ENCODE data around the gene PPM1H. TPM values are rescaled to one million over a fixed set of nuclear protein-coding genes. Genes with fewer than 3 reads are reported as not detected.

The PPM1H gene
- total RNA-seq, 1 experiment from 2014 or later, result 37.1 TPM

- TF ChIP-seq, protein P1, sequence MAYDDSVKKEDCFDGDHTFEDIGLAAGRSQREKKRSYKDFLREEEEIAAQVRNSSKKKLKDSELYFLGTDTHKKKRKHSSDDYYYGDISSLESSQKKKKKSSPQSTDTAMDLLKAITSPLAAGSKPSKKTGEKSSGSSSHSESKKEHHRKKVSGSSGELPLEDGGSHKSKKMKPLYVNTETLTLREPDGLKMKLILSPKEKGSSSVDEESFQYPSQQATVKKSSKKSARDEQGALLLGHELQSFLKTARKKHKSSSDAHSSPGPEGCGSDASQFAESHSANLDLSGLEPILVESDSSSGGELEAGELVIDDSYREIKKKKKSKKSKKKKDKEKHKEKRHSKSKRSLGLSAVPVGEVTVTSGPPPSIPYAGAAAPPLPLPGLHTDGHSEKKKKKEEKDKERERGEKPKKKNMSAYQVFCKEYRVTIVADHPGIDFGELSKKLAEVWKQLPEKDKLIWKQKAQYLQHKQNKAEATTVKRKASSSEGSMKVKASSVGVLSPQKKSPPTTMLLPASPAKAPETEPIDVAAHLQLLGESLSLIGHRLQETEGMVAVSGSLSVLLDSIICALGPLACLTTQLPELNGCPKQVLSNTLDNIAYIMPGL (CRISPR knock-in tag; IDR thresholded peaks at IDR 0.05), result no peak
- no peak for TF ChIP-seq NFYB (CRISPR knock-in tag; conservative IDR thresholded peaks at IDR 0.05; ENCODE audit: low read depth)
- TF ChIP-seq FOXP1 (CRISPR knock-in tag; IDR thresholded peaks at IDR 0.05; ENCODE audit: borderline replicate concordance), result no peak
Measured at GRCh38 chr12:62738616-62739015, 196.3 kb downstream of the PPM1H start (continued).

GRCh38 chr12:62738105-62738504 is 196.8 kb downstream of the PPM1H start:
- no peaks in the 10 kb centered on the region for H3K27me3 Mint-ChIP-seq (ENCODE audit: low read depth)
- no peak for DNase-seq (ENCODE audit: low spot score)
- peaks cover 41% of the 10 kb centered on the region for H3K4me1 Mint-ChIP-seq
- ATAC-seq, result no peak; the same call in 1 of the 2 replicates
- ChIA-PET CTCF (interaction anchor here (0.7 to 1.2 kb wide), 4 partner anchors 33 to 303 kb away, joined by 3 read pairs; no protein-coding TSS in a partner anchor), POLR2A (no interaction called here)
- H3K27ac Mint-ChIP-seq, result no peak overlapping the region
- peaks cover 14% of the 10 kb centered on the region for H3K36me3 Mint-ChIP-seq
- TF ChIP-seq KAT7 (CRISPR knock-in tag; IDR thresholded peaks at IDR 0.05; ENCODE audit: borderline replicate concordance) (no peak), ZNF532 (CRISPR knock-in tag; IDR thresholded peaks at IDR 0.05; ENCODE audit: borderline replicate concordance) (no peak), STAT6 (CRISPR knock-in tag; conservative IDR thresholded peaks at IDR 0.05; ENCODE audit: low read depth) (no peak), JAZF1 (CRISPR knock-in tag; IDR thresholded peaks at IDR 0.05) (no peak), ZBTB21 (CRISPR knock-in tag; IDR thresholded peaks at IDR 0.05; ENCODE audit: borderline replicate concordance) (no peak), NR2C2 (CRISPR knock-in tag; IDR thresholded peaks at IDR 0.05) (no peak), JUN (CRISPR knock-in tag; IDR thresholded peaks at IDR 0.05) (no peak), PRRX2 (CRISPR knock-in tag; IDR thresholded peaks at IDR 0.05) (no peak), NFYB (CRISPR knock-in tag; conservative IDR thresholded peaks at IDR 0.05; ENCODE audit: low read depth) (no peak), ZNF232 (CRISPR knock-in tag; IDR thresholded peaks at IDR 0.05) (no peak), CBFB (CRISPR knock-in tag; IDR thresholded peaks at IDR 0.05; ENCODE audit: low read depth) (no peak), TP53 (CRISPR knock-in tag; IDR thresholded peaks at IDR 0.05) (no peak), ZNF423 (CRISPR knock-in tag; IDR thresholded peaks at IDR 0.05) (no peak), TCF7 (CRISPR knock-in tag; IDR thresholded peaks at IDR 0.05; ENCODE audit: low read depth) (no peak), ZNF281 (CRISPR knock-in tag; IDR thresholded peaks at IDR 0.05) (no peak)
- TF ChIP-seq, protein P2, sequence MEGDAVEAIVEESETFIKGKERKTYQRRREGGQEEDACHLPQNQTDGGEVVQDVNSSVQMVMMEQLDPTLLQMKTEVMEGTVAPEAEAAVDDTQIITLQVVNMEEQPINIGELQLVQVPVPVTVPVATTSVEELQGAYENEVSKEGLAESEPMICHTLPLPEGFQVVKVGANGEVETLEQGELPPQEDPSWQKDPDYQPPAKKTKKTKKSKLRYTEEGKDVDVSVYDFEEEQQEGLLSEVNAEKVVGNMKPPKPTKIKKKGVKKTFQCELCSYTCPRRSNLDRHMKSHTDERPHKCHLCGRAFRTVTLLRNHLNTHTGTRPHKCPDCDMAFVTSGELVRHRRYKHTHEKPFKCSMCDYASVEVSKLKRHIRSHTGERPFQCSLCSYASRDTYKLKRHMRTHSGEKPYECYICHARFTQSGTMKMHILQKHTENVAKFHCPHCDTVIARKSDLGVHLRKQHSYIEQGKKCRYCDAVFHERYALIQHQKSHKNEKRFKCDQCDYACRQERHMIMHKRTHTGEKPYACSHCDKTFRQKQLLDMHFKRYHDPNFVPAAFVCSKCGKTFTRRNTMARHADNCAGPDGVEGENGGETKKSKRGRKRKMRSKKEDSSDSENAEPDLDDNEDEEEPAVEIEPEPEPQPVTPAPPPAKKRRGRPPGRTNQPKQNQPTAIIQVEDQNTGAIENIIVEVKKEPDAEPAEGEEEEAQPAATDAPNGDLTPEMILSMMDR (IDR thresholded peaks at IDR 0.05), result no peak
- TF ChIP-seq, protein P3, sequence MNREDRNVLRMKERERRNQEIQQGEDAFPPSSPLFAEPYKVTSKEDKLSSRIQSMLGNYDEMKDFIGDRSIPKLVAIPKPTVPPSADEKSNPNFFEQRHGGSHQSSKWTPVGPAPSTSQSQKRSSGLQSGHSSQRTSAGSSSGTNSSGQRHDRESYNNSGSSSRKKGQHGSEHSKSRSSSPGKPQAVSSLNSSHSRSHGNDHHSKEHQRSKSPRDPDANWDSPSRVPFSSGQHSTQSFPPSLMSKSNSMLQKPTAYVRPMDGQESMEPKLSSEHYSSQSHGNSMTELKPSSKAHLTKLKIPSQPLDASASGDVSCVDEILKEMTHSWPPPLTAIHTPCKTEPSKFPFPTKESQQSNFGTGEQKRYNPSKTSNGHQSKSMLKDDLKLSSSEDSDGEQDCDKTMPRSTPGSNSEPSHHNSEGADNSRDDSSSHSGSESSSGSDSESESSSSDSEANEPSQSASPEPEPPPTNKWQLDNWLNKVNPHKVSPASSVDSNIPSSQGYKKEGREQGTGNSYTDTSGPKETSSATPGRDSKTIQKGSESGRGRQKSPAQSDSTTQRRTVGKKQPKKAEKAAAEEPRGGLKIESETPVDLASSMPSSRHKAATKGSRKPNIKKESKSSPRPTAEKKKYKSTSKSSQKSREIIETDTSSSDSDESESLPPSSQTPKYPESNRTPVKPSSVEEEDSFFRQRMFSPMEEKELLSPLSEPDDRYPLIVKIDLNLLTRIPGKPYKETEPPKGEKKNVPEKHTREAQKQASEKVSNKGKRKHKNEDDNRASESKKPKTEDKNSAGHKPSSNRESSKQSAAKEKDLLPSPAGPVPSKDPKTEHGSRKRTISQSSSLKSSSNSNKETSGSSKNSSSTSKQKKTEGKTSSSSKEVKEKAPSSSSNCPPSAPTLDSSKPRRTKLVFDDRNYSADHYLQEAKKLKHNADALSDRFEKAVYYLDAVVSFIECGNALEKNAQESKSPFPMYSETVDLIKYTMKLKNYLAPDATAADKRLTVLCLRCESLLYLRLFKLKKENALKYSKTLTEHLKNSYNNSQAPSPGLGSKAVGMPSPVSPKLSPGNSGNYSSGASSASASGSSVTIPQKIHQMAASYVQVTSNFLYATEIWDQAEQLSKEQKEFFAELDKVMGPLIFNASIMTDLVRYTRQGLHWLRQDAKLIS (CRISPR knock-in tag; IDR thresholded peaks at IDR 0.05; ENCODE audit: borderline replicate concordance), result no peak
- H3K4me3 Mint-ChIP-seq, result no peak overlapping the region
- no peaks in the 10 kb centered on the region for H3K9me3 Mint-ChIP-seq

Data from WTC11 (cell line).